Right kidney (tissue), 1 donor: Measurements from ENCODE around the gene ALDH1L2.

Experiments used
- DNase-seq: peaks from one replicate; pipeline ENCODE4 v3.0.0-alpha.2; 2016

Gene ALDH1L2

DNA sequence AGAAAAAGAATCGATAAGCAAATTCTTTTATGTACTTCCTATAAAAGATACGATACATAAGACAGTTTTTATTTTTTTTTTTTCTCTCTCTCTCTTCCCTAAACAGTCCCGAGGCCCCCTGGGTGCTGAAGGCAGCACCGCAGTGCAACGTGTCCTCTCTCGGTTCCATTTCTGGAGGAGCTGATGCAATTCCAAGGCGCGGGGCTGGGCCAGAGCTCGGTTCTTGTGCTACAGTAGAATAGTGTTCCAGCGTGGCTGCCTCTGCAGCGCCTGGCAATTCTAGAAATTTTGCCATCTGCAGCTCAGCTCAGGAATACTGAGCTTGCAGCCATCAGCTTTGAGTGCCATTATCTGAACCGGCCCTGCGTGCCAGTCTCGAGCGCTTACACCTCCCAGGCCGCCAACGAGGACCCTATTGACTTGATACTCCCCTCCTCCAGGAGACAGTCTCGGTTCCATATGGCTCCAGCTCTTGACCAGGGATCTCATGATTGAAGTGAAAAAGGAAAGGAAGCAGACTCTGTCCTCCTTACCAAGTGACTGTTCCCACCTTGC lies 630 bp downstream of the ALDH1L2 start:
- DNase-seq: no peak

DNA sequence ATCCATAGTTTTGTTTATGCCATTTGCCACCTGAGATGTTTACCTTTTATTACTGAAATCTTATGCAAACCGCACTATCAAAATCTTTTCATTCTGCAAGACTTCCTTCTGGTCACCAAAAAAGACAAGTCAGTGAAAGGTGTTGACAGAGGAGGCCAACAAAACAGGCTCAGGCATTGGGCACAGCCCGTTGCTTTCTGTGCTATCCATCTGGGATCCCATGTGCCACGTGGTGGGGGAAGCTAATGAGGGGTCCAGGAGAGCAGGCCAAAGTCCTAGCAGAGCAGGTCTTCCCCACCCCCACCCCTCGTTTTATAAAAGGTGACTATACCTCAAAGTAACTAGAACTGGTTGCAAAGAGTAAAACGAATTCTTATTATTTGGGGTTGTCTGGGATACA lies 1.2 kb downstream of the ALDH1L2 start:
- DNase-seq: no peak

DNA sequence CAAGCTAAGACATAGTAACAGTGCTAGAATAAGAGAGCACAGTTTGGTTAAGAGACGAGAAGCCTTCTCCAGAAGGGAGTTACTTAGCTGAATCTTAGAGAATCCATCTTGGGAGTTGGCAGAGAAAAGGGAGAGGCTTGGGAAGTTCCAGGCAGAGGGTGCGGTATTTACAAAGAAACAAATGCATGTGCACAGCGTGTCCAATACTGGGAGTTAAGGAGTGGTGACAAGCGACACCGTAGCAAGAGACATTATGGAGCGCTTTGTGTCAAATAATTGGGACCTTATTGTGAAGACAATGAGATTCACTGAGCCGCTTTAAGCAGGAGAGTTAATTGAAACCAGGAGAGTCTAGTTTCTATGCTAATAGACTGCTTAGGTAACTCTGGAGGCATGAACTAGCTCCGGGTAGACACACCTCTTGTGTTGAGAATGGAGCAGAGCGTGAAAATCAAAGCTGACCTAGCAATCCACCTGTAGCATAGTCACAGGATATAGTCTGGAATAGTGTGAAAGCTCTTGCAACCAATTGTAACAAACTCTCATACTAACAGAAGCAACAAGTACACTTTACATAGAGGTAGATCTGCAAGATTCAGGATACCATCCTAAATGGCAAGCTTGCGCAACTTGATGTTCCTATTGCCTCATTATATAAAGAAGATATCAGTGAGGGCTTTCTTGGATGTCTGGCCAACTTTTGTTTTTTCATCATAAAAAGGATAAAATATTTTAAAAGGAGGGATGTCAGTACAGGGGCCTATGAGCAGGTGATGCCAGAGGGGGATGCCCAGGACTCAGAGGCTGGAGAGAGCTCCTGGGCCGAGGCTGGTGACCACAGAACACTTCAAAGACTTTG lies 5.3 kb downstream of the ALDH1L2 start:
- DNase-seq: no peak

DNA sequence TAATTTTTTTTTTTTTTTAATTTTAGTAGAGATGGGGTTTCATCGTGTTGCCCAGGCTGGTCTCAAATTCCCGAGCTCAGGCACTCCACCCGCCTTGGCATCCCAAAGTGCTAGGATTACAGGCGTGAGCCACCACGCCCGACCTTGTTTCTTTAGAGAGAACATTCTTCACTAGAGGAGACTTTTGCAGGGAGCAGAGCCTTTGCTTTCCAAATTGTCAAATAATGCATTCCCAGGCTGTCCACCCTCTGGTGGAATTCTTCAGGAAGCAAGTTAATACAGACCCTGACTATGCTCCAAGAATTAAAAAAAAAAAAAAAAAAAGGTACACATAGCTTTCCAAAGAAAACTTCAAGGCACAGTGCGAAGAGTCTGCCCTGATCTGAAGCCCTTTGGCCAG lies 6.8 kb downstream of the ALDH1L2 start:
- no peak for DNase-seq

DNA sequence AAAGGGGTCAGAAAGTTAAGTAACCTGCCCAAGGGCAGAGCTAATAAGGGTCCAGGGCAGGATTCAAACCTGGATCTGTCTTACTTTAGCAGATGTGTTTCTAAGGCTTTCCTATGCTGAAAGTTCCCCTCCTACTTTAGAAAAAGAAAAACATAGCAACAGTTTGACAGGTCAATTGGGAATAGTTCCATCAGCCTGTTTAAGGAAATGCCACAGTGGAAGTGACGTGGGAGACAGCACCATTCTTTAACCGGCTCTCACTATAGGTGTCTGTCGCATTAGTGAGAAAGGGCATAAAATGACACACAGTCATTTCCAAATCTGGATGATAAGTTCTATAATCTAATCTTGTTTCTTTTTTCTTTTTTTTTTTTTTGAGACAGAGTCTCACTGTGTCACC lies 7.3 kb downstream of the ALDH1L2 start:
- no peak for DNase-seq

DNA sequence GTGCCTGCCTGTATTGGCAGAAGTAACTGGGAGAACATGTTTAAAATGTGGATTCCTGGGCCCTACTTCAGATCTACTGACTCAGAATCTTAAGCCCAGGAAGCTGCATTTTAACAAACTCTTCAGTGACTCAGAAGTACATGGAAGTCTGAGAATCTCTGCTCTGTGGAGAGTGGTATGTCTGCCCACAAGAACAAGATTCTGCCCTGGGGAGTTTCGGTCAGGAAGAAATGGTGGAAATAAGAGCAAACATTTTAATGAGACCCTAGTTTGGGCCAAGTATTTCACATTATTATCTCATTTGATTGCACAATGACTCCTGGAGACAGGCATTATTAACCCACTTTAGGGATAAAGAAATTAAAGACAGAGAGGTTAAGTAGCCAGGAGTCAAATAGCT lies 8.2 kb downstream of the ALDH1L2 start:
- DNase-seq: no peak

DNA sequence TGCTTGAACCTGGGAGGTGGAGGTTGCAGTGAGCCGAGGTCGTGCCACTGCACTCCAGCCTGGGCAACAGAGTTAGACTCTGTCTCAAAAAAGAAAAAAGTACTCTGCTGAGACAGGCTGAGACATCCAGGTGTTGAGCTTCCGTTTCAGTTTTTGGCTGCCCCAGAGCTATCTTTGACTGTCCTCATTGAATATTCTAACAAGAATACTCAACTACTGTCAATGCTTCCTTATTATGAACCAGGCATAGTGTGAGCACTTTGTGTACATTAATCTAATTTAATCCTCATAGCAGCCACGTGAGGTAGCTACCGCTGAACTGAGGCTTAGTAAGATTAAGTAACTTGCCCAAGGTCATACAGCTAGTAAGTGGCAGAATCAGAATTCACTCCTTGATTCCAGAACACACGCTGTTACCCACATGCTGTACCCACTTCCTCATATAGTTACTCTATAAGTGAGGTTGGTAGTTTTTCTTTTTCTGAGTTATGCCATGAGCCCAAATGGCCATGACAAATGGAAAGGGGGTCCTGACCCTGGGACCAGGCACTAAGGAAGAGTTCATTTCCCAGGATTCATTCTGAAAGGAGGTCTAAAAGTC lies 11.3 kb downstream of the ALDH1L2 start:
- DNase-seq: no peak

DNA sequence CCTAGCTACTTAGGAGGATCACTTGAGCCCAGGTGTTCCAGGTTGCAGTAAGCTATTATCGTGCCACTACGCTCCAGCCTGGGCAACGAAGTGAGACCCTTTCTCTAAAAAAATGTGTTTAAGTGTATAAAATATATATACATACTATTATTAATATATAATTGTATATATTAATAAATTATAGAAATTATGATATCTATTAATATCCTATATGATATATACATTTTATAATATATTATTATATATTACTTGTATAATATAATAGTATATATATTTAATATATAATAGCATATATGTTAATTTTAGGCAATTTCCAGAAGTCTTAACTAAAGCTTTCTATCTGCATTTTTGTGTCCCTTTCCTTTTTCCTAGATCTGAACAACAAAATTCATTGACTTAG lies 12.3 kb downstream of the ALDH1L2 start:
- DNase-seq: no peak

DNA sequence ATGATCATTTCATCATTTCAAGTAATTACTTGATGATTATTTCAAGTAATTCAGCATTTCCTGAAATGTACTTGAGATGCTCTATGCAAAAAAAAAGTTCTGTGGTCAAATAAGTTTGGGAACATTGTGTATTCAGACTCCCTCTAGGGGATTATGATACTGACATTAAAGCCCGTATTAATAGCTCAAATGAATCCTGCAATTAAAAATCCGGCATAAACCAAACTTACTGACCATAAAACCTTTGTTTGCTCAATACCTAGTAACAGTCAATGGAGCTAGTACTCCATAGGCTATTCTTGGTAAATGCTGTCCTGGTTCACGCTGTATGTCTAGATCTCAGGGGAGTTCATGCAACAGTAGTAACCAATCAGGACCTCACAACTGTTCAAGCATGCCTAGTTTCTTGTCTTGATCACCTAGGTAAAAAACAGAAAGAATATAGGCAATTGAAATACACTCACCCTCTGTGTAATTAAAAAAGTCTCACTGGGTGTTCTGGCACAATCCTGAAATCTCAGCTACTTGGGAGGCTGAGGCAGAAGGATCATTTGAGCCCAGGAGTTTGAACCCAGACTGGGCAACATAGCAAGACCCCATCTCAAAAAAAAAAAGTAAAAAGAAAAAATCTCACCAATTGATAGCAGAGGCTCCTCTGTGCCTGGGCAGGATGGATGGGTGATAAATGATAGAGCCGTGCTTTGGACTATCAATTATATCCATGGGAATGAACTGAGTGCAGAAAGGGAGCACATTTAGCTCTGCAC lies 14.1 kb downstream of the ALDH1L2 start:
- DNase-seq: no peak

DNA sequence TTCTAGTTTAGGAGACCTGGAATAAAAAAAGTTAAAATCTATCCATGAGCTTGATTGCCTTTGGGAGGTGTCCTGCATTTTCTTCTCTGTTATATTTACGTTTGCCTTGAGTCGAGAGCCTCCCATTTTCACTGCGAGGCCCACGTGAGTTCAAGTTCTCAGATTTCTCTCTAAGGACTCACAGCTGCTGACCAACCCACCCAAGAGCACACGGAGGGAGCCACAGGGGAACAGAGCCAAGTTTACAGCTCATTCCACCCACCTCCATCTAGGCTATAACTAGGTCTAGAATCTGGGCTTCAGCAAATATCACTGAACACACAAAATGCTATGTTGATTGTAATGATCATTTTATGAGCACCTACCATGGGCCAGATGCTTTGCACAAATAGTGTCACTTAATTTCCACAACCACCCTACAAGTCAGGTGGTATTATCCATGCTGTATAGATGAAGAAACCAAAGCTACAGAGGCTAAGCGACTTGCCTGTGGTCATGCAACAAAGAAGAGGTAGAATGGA lies 16.7 kb downstream of the ALDH1L2 start:
- no peak for DNase-seq

DNA sequence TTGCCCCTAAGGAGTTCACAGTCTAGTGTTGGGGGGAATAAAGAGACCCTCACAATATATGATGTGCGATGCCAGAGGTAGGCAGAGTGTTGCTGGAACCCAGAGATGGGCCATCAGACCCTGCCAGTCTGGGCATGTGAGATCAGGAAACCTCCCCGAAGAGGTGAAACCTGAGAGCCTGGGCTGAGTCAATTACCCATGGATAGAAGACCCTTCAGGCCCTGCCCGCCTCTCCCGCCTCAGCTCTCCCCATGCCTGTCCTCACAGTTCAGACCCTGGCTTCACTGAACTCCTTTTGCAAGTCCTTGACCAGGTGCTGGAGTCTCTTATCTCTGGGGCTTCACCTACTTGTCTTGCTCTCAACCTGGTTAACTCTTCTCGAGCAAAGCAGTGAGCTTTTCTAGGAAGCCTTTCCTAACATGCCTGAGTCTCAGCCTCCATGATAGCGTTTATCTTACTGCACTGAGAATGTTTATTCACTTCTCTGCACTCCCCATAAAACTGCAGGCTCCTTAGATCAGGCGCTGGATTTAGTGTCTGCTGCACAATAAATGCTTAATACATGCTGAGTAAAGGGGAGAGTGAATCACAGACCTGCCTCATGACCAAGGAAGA lies 19.6 kb downstream of the ALDH1L2 start:
- DNase-seq: peak; percentile 15

DNA sequence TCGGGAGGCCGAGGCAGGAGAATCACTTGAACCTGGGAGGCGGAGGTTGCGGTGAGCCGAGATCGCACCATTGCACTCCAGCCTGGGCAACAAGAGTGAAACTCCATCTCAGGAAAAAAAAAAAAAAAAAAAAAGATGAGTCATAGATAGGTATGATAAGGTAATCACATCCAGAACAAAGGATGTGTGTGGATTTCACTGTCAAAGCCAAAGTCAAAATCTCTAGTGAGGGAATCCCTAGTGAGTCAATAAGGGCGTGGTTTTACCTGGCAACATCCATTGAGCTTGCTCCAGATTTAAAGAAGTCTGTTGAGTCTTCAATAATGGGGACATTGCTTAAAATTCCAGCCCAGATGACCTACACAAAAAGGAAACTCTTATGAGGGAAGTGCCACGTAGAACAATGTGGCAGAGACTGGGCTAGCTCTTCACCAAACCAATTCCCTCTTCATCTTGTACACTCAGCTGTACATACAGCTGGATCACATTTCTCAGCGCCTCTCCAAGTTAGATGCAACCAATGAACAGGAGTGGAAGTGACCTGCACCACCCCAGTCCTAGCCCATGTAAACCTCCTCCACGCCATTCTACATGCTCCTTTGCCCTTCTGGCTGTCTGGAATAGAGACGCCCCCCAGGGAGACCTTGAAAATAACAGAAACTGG lies 23.4 kb downstream of the ALDH1L2 start:
- no peak for DNase-seq

DNA sequence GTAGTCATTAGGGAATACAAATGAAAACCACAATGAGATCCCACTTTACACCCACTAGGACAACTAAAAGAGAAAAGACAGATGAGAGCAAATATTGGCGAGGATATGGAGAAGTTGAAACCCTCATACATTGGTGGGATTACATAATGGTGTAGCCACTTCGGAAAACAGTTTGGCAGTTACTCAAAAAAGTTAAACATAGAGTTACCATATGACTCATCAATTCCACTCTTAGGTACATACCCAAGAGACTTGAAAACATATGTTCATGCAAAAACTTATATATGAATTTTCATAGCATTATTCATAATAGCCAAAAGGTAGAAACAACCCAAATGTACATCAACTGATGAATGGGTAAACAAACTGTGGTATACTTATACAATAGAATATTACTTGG lies 27.1 kb downstream of the ALDH1L2 start:
- no peak for DNase-seq

DNA sequence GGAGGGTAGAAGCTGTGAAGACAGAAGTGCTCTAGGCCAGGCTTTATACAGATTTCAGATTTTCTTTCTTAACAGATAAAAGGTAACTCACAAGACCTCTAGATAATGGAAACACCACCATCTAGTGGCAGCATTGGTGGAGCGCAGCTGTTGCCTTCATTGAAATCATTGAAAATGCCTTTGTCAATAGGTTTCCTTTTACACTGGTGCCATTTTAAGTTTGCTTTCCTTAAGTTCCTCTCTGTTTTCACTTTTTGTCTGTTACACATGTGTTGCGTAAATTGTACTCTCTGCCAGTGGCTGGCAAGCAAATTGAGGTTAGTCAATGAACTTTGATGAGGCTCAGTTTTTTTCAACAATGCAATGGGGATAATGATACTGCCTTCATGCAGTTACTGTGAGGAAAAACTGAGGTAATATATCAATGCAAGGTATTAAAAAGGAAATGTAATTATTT lies 31.1 kb downstream of the ALDH1L2 start:
- peak; percentile 21 for DNase-seq

DNA sequence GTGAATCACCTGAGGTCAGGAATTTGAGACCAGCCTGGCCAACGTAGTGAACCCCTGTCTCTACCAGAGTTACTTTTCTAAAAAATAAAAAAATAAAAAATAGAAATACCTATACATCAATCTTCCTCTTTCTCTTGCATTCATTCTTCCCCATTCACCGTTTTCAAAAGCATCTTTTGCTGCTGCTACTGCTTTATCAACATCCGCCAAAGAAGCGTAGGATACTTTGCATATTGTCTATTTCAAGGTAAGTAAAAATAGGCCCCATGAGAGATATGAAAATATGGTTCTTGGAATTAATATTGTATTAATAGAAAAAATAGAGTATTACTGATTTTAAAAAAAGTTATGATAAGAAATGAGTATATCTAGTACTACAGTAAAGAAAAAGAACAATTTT lies 32.3 kb downstream of the ALDH1L2 start:
- DNase-seq: no peak

DNA sequence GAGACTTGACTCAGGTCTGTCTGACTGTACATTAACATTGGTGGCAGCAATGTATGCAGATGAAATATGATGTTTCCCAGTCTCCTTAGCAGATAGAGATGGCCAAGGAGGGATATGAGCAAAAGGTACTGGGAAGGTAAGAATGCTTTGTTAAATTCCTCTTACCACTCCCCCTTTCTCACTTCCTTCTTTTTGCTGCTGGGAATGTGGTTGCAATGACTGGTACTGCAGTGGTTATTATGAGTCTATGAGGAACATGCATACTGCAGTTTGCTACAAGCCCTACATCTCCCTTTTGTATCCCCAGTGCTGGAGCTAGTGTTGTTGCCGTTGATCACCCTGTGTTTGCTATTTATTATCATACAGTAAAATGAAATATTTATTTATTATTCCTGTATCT lies 35.9 kb downstream of the ALDH1L2 start:
- DNase-seq: no peak

DNA sequence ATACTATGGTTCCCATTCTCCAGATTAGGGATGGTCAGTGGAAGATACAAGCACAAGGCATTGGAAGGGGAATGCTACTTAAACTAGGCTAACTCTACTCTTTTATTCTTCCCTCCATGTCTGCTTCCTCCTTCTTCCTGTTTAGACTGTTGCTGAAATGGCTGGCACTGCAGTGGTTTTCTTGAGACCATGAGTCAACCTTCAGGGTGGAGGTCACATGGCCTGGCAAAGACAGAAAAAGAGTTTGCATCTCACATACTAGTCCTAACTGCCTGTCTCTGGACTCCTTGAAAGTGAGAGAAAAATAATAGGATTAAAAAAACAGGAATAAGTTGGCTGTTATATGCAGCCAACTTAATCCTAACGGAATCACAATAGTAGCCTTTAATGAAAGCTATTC lies 37.0 kb downstream of the ALDH1L2 start:
- DNase-seq: no peak

DNA sequence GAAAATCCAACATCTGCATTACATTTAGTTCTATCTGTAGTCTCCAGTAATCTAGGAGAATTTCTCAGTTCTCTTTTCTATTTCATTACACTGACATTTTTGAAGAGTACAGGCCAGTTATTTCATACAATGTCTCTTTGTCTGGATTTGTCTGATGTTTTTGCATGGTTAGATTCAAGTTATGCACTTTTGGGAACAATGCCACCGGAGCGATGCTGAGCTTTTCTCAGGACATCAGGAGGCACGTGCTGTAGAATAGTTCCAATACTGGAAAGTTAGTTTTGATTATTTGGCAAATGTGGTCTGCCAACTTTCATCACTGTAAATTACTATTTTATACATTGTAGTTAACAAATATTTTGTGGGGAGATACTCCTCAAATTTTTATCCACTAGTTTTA lies 43.1 kb downstream of the ALDH1L2 start:
- DNase-seq: no peak

DNA sequence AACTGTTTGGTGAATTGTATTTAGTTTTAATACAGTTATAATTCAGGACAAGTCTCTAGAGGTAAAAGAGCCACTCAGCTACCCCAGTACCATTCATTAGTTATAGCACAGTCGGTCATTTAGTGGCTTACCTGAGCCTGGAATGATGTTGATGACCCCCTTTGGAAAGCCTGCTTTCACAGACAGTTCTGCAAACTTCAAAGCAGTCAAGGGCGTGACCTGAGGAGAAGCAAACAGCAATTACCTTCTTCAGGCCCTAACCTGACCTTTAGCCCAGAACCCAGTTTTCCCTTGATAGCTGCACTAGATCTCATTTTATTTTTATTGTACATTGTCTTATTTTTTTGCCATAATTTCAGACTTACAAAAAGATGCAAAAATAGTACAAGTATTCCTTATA lies 43.8 kb downstream of the ALDH1L2 start:
- DNase-seq: no peak

DNA sequence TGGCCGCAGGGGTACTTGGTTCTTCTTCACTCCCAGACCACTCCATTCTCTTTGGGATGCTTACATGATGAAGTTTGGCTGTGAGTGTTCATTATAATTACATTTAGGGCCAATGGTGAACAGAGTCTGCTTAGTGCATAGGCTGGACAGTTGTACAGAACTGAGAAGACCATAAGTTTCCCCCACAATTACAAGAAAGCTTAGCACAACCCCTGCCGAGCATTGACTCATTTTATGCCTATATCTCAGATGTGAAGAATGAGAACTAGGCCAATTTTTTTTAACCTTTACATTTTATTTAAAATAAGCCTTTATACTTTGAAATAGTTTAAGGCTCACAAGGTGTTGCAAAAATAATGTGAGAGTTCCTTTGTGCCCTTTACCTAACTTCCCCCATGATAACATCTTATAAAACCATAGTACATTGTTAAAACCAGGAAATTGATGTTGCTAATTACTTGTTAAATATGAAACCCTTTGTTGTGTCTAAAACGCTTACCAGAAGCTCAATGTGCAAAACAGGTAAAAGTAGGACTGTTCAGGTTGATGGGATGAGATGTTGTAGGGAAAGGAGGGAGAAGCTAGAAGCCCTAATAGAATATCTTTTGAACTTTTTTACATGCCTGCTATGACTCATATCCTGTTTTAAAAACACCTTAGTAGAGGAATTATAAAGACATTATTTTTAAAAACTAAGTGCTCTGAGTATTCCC lies 47.2 kb downstream of the ALDH1L2 start:
- DNase-seq: no peak

DNA sequence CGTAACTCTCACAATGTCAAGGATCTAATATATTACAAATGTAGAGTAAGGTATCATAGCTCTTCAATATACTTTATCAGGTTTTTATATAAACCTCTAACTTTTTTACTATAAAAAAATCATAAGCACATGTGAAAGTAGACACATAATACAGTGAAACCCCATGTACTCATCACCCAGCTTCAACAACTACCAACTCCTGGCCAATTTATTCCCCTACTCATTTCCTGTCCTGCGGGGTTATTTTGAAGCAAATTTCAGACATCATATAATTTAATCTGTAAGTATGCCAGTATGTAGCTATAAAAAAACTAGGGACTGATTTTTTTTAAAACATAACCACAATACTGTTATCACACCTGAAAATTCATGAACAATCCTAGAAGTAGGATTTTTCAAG lies 50.4 kb downstream of the ALDH1L2 start:
- DNase-seq: no peak
